Measurements from ENCODE around the gene ZNF853. TPM values are rescaled to one million over a fixed set of nuclear protein-coding genes. Genes with fewer than 3 reads are reported as not detected.

The ZNF853 gene
- total and polyA plus RNA-seq, 2 of the 8 experiments (the other 6 are each of a cell fraction or from before 2014, with no cell fraction given): 4.3 to 5.7 TPM

DNA sequence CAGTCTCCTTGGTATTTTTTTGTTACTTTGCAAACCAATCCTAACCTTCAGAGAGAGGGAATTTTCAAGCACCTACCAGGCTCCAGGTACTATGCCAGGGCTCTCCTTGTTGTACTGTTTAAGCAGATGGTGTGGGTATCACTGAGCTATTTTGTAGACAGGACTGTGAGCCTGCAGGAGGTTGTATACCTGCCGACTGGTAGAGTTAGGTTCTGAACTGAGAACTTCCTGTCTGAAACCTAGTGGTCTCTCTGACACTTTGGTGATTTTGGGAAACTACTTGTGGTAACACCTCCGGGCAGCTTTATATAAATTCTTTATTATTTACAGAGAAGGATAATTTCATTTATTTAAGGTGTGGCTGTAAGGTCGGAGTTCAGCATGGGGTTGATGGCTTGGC lies 4.6 kb downstream of the ZNF853 start:
- no peak overlapping the region for H3K27ac ChIP-seq (ENCODE audit: low read depth, low read length)
- H3K9ac ChIP-seq (replicated peaks in 1 of 4; ENCODE audit: extremely low read depth in 1 of 4, low read depth in 3 of 4, low read length in 3 of 4): no peak overlapping the region
- H3K18ac ChIP-seq (ENCODE audit: extremely low read depth, low read length): no peak overlapping the region
- H3K56ac ChIP-seq (replicated peaks; ENCODE audit: insufficient read length, low read depth, low read length): no peak overlapping the region
- CTCF ChIA-PET (ENCODE audit: partially characterized antibody): interaction anchor here (0.8 kb wide), 1 partner anchor 238 kb away, joined by 3 read pairs; no protein-coding TSS in a partner anchor
- no peak overlapping the region for H2BK20ac ChIP-seq (ENCODE audit: low read length)
- FAIRE-seq (no peak), DNase-seq (ENCODE audit: low read depth in 1 of 2, low spot score in 2 of 2) (no peak)
- H4K20me1 ChIP-seq (replicated peaks in 1 of 2; ENCODE audit: control insufficient read depth in 1 of 2, insufficient read depth in 2 of 2, low read length in 2 of 2): peaks cover 0 to 5% of the 10 kb centered on the region in 2 experiments
- H3K23ac ChIP-seq (ENCODE audit: insufficient read length): no peak overlapping the region
- H2AK5ac ChIP-seq (ENCODE audit: low read depth, low read length): no peak overlapping the region
- H2BK5ac ChIP-seq (ENCODE audit: low read depth, low read length): no peak overlapping the region
- H3K4me2 ChIP-seq (ENCODE audit: insufficient read depth in 1 of 2, low read depth in 2 of 2, low read length in 2 of 2): no peak overlapping the region
- H2BK12ac ChIP-seq (ENCODE audit: low read depth, low read length): no peak overlapping the region
- no peak overlapping the region for H3K14ac ChIP-seq (ENCODE audit: insufficient read length)
- no peaks in the 10 kb centered on the region; a peak in 1 of 4 replicates for H3K9me3 ChIP-seq (ENCODE audit: insufficient read depth in 2 of 2, low read depth in 1 of 2, low read length in 1 of 2)
- H3K4ac ChIP-seq (replicated peaks; ENCODE audit: insufficient read length, low read depth, low read length): no peak overlapping the region
- H3K79me2 ChIP-seq (ENCODE audit: control insufficient read depth in 1 of 2, insufficient read depth in 2 of 2, low read length in 2 of 2): no peaks in the 10 kb centered on the region
- H4K8ac ChIP-seq (ENCODE audit: extremely low read depth, insufficient read depth, low read length): no peak overlapping the region
- 93% methylated on average over 3 of the region's 3 CpGs; no CpG with 5 or more reads in 1 of the 2 experiments for WGBS, 2 experiments (ENCODE audit: extremely low coverage in 1 of 2, insufficient coverage in 1 of 2, insufficient read length in 1 of 2, insufficient replicate concordance in 2 of 2, low coverage in 1 of 2, low lambda C conversion rate in 2 of 2, missing lambda C conversion rate in 1 of 2)
- no peaks in the 10 kb centered on the region for H3K27me3 ChIP-seq (replicated peaks in 1 of 4; ENCODE audit: control insufficient read depth in 3 of 4, extremely low read depth in 1 of 4, insufficient read depth in 3 of 4, low read length in 3 of 4)
- no peak overlapping the region for H4K91ac ChIP-seq (replicated peaks; ENCODE audit: insufficient read length, low read length)
- POLR2A ChIA-PET (ENCODE audit: partially characterized antibody): no interaction called here
- no peak overlapping the region for H2BK15ac ChIP-seq (ENCODE audit: low read length)
- H4K5ac ChIP-seq (ENCODE audit: insufficient read length, low read depth, low read length): no peak overlapping the region
- H2AFZ ChIP-seq (ENCODE audit: low read length): no peak overlapping the region
- peaks cover 2% of the 10 kb centered on the region; the same call in 1 of the 2 replicates for H3K79me1 ChIP-seq (ENCODE audit: low read depth, low read length)
- H2BK120ac ChIP-seq (replicated peaks; ENCODE audit: low read depth, low read length): no peak overlapping the region
- H3K23me2 ChIP-seq (ENCODE audit: low read depth, low read length): peaks cover 5% of the 10 kb centered on the region; the same call in 1 of the 2 replicates
- H3K4me3 ChIP-seq (ENCODE audit: extremely low read depth in 1 of 4, insufficient read depth in 2 of 4, low read depth in 3 of 4, low read length in 4 of 4): no peak overlapping the region
- H3K4me1 ChIP-seq (replicated peaks in 1 of 4; ENCODE audit: control insufficient read depth in 3 of 4, insufficient read depth in 4 of 4, low read length in 3 of 4): peaks cover 0 to 2% (median under 1%) of the 10 kb centered on the region in 4 experiments; a peak in 4 of 7 replicates
- peaks cover 5 to 21% (median 7%) of the 10 kb centered on the region in 4 experiments; a peak in 4 of 8 replicates for H3K36me3 ChIP-seq (ENCODE audit: control insufficient read depth in 2 of 4, insufficient read depth in 4 of 4, low read length in 3 of 4)
- TF ChIP-seq EP300 (IDR thresholded peaks at IDR 0.05; ENCODE audit: borderline replicate concordance in 1 of 2, low read depth in 2 of 2, low read length in 2 of 2): no peak
- TF ChIP-seq RNF2 (IDR thresholded peaks at IDR 0.05; ENCODE audit: borderline replicate concordance, low read depth, low read length, missing control alignments, poor library complexity, severe bottlenecking): no peak
- TF ChIP-seq SIRT6 (IDR thresholded peaks at IDR 0.05; ENCODE audit: low read length): no peak
- no peak for TF ChIP-seq BRCA1 (IDR thresholded peaks at IDR 0.05; ENCODE audit: low read depth, low read length)
